Cardiac muscle cell (in vitro differentiated cells and primary cell): ENCODE data around the gene GJA1. TPM values are rescaled to one million over a fixed set of nuclear protein-coding genes. Genes with fewer than 3 reads are reported as not detected.

Experiments used
- DNase-seq, 2 donors: peaks; one replicate each; pipeline versions ENCODE4 v3.0.0 to v3.0.0-alpha.2; 2010 to 2017; ENCODE audit warnings: low read depth in 1 of 2, low spot score in 1 of 2
- H3K27ac ChIP-seq: fragments of 200-600 bp; sonication (generic); 2 replicates; pipeline ENCODE4 v1.5.1; 2016
- H3K27me3 ChIP-seq: fragments of 200-600 bp; sonication (generic); 2 replicates; pipeline ENCODE4 v1.6.0; 2016; ENCODE audit warnings: control low read depth
- H3K36me3 ChIP-seq: fragments of 200-600 bp; sonication (generic); 2 replicates; pipeline ENCODE4 v1.5.1; 2016; ENCODE audit warnings: control low read depth
- H3K4me1 ChIP-seq: fragments of 200-600 bp; sonication (generic); 2 replicates; pipeline ENCODE4 v1.8.1; 2017; ENCODE audit warnings: low read depth, mild to moderate bottlenecking, mixed run types
- H3K4me3 ChIP-seq: fragments of 200-600 bp; sonication (generic); 2 replicates; pipeline ENCODE4 v1.5.1; 2016; ENCODE audit warnings: mild to moderate bottlenecking
- H3K9me3 ChIP-seq: fragments of 200-600 bp; sonication (generic); 2 replicates; pipeline ENCODE4 v1.5.1; 2017; ENCODE audit warnings: low read depth, mild to moderate bottlenecking, control low read depth
- CTCF ChIP-seq: IDR thresholded peaks from 2 replicates; pipeline ENCODE4 v1.5.1; 2012; ENCODE audit warnings: low read depth, mild to moderate bottlenecking, low read length
- polyA plus RNA-seq: library from polyadenylated mRNA; unstranded; fragments of >200 nt; fragmentation: Nextera tagmentation; extraction: Ambion mirVana; gene quantifications from 2 replicates; pipeline ENCODE4 v1.2.1, GENCODE V29; 2016
- total RNA-seq: library from RNA; depleted of rRNA; stranded (reverse); fragments of >200 nt; gene quantifications from 2 replicates; pipeline ENCODE4 v1.2.3, GENCODE V29; 2016

Gene GJA1
- total and polyA plus RNA-seq, 2 experiments from 2014 or later, result 3.3 to 6.8 TPM

- Histone ChIP-seq H3K4me3 (no peak overlapping the region), H3K36me3 (no peaks in the 10 kb centered on the region), H3K9me3 (no peaks in the 10 kb centered on the region), H3K27me3 (no peaks in the 10 kb centered on the region), H3K4me1 (no peaks in the 10 kb centered on the region), H3K27ac (no peak overlapping the region)
- no peak for DNase-seq
- TF ChIP-seq CTCF, result no peak
These were observed 29.7 kb downstream of the GJA1 start for GRCh38 chr6:121465101-121465500.

GRCh38 chr6:121479486-121480098, 44.1 kb downstream of the GJA1 start:
- no peaks in the 10 kb centered on the region for H3K27me3 ChIP-seq
- no peak overlapping the region for H3K4me3 ChIP-seq
- no peak overlapping the region for H3K27ac ChIP-seq
- H3K9me3 ChIP-seq, result no peaks in the 10 kb centered on the region
- DNase-seq, result no peak
- H3K36me3 ChIP-seq, result no peaks in the 10 kb centered on the region
- TF ChIP-seq CTCF, result no peak
- no peaks in the 10 kb centered on the region for H3K4me1 ChIP-seq

GRCh38 chr6:121480099-121480713, 44.8 kb downstream of the GJA1 start:
- DNase-seq, result no peak
- Histone ChIP-seq H3K9me3 (no peaks in the 10 kb centered on the region), H3K27ac (no peak overlapping the region), H3K36me3 (no peaks in the 10 kb centered on the region), H3K27me3 (no peaks in the 10 kb centered on the region), H3K4me1 (no peaks in the 10 kb centered on the region), H3K4me3 (no peak overlapping the region)
- TF ChIP-seq CTCF, result no peak

GRCh38 chr6:121482004-121482693, 46.7 kb downstream of the GJA1 start:
- H3K9me3 ChIP-seq, result no peaks in the 10 kb centered on the region
- no peaks in the 10 kb centered on the region for H3K36me3 ChIP-seq
- TF ChIP-seq CTCF, result no peak
- H3K27ac ChIP-seq, result no peak overlapping the region
- no peaks in the 10 kb centered on the region for H3K27me3 ChIP-seq
- no peaks in the 10 kb centered on the region for H3K4me1 ChIP-seq
- peak in 1 of 2 donors; percentile 53 for DNase-seq
- no peak overlapping the region for H3K4me3 ChIP-seq

GRCh38 chr6:121482751-121483150, 47.3 kb downstream of the GJA1 start:
- Histone ChIP-seq H3K27ac (no peak overlapping the region), H3K9me3 (no peaks in the 10 kb centered on the region), H3K4me3 (no peak overlapping the region), H3K36me3 (no peaks in the 10 kb centered on the region), H3K27me3 (no peaks in the 10 kb centered on the region), H3K4me1 (no peaks in the 10 kb centered on the region)
- TF ChIP-seq CTCF, result no peak
- DNase-seq, result no peak
